ENCODE results near the gene FUT7.

Gene FUT7

DNA sequence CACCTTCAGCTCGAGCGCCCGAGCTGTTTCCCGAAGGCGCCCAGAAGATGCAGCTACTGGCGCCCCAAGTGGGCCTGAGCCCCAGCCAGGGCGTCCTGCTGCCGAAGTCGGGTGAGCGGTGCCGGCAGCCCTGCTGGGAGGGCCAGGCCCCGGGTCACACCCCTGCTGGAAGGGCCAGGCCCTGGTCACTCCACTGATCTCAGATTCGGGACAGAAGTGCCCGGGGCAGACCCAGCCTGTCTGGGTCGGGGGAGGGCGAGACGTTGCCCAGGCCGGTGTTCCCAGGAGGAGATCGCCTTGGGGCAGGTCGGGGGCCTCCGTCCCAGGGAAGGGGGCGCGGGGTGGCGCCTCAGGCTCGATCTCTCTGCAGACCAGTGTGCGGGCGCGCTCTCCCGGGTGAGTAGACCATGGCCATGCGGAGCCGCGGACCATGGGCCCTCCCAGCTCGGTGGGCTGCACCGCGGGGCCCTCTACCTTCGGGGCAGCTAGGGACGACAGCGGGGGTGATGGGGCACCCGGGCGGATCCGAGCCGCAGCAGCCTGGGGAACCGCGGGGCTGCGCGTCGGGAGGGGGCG lies 46.8 kb downstream of the FUT7 start:
- no peak for DNase-seq (ENCODE audit: extremely low read depth in 1 of 2, low read depth in 1 of 2)

GRCh38 chr9:136984464-136985026 lies 47.3 kb downstream of the FUT7 start:
- DNase-seq (ENCODE audit: extremely low read depth in 1 of 2, low read depth in 1 of 2): no peak

DNA sequence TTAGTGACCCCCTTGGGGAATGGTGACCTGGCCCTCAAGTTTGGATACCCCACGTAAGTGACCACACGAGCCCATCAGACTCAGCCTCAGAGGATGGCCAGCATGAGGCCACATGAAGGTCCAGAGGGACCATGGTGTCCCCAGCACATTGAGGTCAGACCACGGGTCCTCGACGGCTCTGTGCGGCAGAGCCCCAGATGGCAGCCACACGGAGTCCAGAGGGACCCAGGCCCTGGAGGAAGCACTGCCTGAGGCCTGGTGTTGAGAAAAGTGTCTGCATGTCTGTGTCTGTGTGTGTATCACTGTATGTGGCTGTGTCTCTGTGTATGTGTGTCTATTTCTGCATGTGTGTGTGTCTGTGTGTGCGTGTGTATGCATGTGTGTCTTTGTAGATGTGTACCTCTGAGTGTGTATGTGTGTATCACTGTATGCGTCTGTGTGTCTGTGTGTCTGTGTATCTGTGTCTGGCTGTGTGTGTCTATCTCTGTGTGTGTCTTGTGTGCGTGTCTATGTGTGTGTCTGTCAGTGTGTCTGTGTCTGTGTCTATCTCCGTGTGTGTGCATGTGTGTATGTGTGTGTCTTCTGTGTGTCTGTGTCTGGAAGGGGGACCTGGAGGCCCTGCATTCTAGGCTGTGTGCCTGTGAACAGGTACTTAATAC lies 48.1 kb downstream of the FUT7 start:
- no peak for DNase-seq (ENCODE audit: extremely low read depth in 1 of 2, low read depth in 1 of 2)

GRCh38 chr9:136983167-136983566 lies 48.7 kb downstream of the FUT7 start:
- DNase-seq (ENCODE audit: extremely low read depth in 1 of 2, low read depth in 1 of 2): no peak

DNA sequence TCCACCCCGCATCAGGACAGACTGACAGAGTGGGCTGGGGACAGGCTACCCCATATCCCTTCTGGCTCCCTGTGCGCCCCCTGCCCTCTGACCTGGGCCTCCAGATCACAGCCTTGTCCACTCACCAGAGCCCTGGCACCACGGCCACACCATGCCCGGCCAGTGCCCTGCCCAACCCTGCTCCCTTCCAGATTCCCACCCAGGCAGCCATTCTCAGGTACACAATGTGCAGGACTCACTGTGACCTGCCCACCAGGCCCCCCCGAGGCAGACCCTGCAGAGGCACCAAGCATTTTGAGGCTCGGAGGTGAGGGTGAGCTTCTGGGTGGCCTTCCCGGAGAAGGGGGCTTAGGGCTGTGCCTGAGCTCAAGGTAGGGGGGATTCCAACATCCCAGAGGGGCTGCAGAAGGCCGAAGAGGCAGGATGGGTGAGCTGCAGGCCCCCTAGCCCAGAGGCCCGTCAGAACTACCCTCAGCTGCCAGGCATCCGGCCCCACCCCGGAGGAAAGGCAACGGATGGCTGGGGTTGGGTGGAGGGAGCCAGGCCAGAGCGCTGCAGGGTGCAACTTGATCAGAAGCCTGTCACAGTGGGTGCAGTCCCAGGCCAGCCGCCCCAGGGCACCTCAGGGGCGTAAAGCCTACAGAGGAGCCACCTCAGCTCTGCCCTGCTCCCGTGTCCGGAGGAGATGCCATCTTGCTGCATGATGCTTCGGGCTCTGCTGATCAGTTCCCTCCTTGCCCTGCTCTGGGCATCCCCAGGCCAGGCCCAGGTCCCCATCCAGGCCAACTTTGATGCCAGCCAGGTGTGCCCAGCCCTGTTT lies 49.4 kb downstream of the FUT7 start, which contains the start of gene LCNL1:
LCNL1 (plus strand) TSS at position 762 of the 820 bp plus-strand sequence. CDS start 594 bp downstream, outside the sequence.
- DNase-seq (ENCODE audit: extremely low read depth in 1 of 2, low read depth in 1 of 2): no peak

DNA sequence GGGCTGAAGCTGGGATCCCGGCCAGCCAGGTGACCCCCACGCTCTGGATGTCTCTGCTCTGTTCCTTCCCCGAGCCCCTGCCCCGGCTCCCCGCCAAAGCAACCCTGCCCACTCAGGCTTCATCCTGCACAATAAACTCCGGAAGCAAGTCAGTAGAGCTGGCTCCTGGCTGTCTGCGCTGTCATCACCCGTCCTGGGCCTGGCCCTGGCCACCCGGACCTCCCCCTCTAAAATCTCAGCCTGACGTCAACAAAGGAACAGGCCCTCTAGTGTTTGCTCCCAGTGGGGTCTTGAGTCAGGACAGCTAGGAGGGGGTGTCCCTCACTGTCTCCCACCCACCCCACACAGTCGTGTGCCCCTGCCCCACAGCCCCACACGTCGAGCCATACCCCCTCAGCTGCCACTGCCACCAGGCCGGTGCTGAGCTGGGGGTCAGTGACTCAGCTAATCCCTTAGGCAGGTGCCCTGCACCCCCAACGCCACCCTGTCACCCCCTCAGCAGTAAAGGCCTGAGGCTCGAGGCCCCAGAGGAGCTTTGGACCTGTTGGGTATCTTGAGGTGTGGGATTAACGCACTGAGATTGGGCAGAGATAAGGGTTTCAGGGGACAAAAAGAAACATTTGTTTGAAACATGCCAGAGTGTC lies 50.2 kb downstream of the FUT7 start:
- no peak for DNase-seq (ENCODE audit: extremely low read depth in 1 of 2, low read depth in 1 of 2)

- no peak for DNase-seq (ENCODE audit: extremely low read depth in 1 of 2, low read depth in 1 of 2)
Observed at GRCh38 chr9:136980669-136981478, 51.0 kb downstream of the FUT7 start.
